CD4-positive, alpha-beta T cell (primary cell): ENCODE data around the gene TP53BP2. TPM values are rescaled to one million over a fixed set of nuclear protein-coding genes. Genes with fewer than 3 reads are reported as not detected.

Source experiments
- ATAC-seq: fragments of 200-7000 bp; cut with Tn5 transposase; one replicate; pipeline ENCODE4 v1.10.0; 2022; ENCODE audit warnings: mild to moderate bottlenecking; ENCODE audit not compliant: poor library complexity
- CTCF ChIA-PET: fragments of 350-600 bp; sonication (Branson Sonifier 250); formaldehyde crosslinking; loops from one replicate; lab custom pipeline; 2021; ENCODE audit warnings: antibody characterized with exemption, inconsistent platforms; lab: Charles Lee
- POLR2A ChIA-PET: fragments of 350-600 bp; sonication (Branson Sonifier 250); formaldehyde crosslinking; loops from one replicate; lab custom pipeline; 2021; ENCODE audit warnings: antibody characterized with exemption, inconsistent platforms; lab: Charles Lee
- DNase-seq, 14 experiments: peaks; one replicate each; pipeline ENCODE4 v3.0.0-alpha.2; 2013 to 2020; ENCODE audit warnings: mixed read lengths in 2 of 14
- H3K27ac ChIP-seq, 2 donors: one replicate each; pipeline versions ENCODE4 v1.5.1 to v1.7.0; 2013; ENCODE audit warnings: low read length in 2 of 2, low read depth in 1 of 2, mild to moderate bottlenecking in 1 of 2
- H3K27me3 ChIP-seq, 2 experiments: 1 replicate in 1 of 2; 2 replicates in 1 of 2; pipeline versions ENCODE4 v1.6.1 to v1.7.0; 2013; ENCODE audit warnings: low read length in 2 of 2, control low read depth in 1 of 2, mild to moderate bottlenecking in 1 of 2, moderate library complexity in 1 of 2; ENCODE audit not compliant: insufficient read depth in 2 of 2, control insufficient read depth in 1 of 2
- H3K36me3 ChIP-seq: one replicate; pipeline ENCODE4 v1.6.1; 2013; ENCODE audit warnings: low read length, control low read depth; ENCODE audit not compliant: insufficient read depth
- H3K4me1 ChIP-seq: one replicate; pipeline ENCODE4 v1.6.1; 2013; ENCODE audit warnings: low read length, control low read depth; ENCODE audit not compliant: insufficient read depth
- H3K4me3 ChIP-seq: one replicate; pipeline ENCODE4 v1.5.1; 2013; ENCODE audit warnings: mild to moderate bottlenecking, low read length, moderate library complexity
- H3K9me3 ChIP-seq, 2 experiments: 1 replicate in 1 of 2; 2 replicates in 1 of 2; pipeline versions ENCODE4 v1.6.1 to v1.7.0; 2013; ENCODE audit warnings: low read length in 2 of 2, mild to moderate bottlenecking in 2 of 2, control low read depth in 1 of 2, moderate library complexity in 1 of 2; ENCODE audit not compliant: control insufficient read depth in 1 of 2, insufficient read depth in 1 of 2
- H3K27ac Mint-ChIP-seq: one replicate; pipeline ENCODE4 v1.8.0; 2020; ENCODE audit warnings: mixed read lengths
- H3K27me3 Mint-ChIP-seq: one replicate; pipeline ENCODE4 v1.8.0; 2021; ENCODE audit warnings: mixed read lengths
- H3K36me3 Mint-ChIP-seq: one replicate; pipeline ENCODE4 v1.8.0; 2021; ENCODE audit warnings: low read depth, mixed read lengths
- H3K4me1 Mint-ChIP-seq: one replicate; pipeline ENCODE4 v1.8.0; 2021; ENCODE audit warnings: low read depth, mixed read lengths
- H3K4me3 Mint-ChIP-seq: one replicate; pipeline ENCODE4 v1.8.0; 2020; ENCODE audit warnings: mild to moderate bottlenecking, mixed read lengths
- H3K9me3 Mint-ChIP-seq: one replicate; pipeline ENCODE4 v1.8.0; 2020; ENCODE audit warnings: mixed read lengths
- CTCF ChIP-seq: fragments of 200-600 bp; IDR thresholded peaks from one replicate; pipeline ENCODE4 v1.8.0; 2022; ENCODE audit warnings: antibody characterized with exemption, mild to moderate bottlenecking
- intact Hi-C, 2 experiments: fragments of 100-400 bp; cut with DNase I in 1 of 2; cut with micrococcal nuclease in 1 of 2; formaldehyde crosslinking; loops; one replicate each; pipeline versions ENCODE4 v1.15.1 to v1.9.0; 2023 to 2025; cut with DNase I, micrococcal nuclease
- total RNA-seq, 174 experiments: library from RNA in 2 of 174; stranded (reverse) in 2 of 174; gene quantifications; one replicate each; pipeline ENCODE4 v1.2.3 and lab custom pipeline; 2021 to 2026

Gene TP53BP2
- total RNA-seq, 2 experiments from 2014 or later, result 104 to 119 TPM

GRCh38 chr1:223785808-223786207, 59.9 kb downstream of the TP53BP2 start:
- ATAC-seq, result no peak
- H3K27ac ChIP-seq, result no peak overlapping the region
- no peak overlapping the region for H3K27ac Mint-ChIP-seq
- no peak for TF ChIP-seq CTCF
- no peak overlapping the region for H3K4me3 Mint-ChIP-seq
- no peaks in the 10 kb centered on the region for H3K4me1 Mint-ChIP-seq
- H3K9me3 ChIP-seq, result no peaks in the 10 kb centered on the region
- H3K4me1 ChIP-seq, result no peaks in the 10 kb centered on the region
- peaks cover 72% of the 10 kb centered on the region for H3K36me3 Mint-ChIP-seq
- no peaks in the 10 kb centered on the region for H3K27me3 ChIP-seq
- CTCF ChIA-PET, result interaction anchor here (1.0 kb wide), 1 partner anchor 37 kb away, joined by 3 read pairs; no protein-coding TSS in a partner anchor
- POLR2A ChIA-PET, result no interaction called here
- intact Hi-C loops, result loop anchor here in 1 of 2 experiments (10.0 kb wide), 1 partner anchor 509 kb away; no protein-coding TSS in a partner anchor
- no peaks in the 10 kb centered on the region for H3K9me3 Mint-ChIP-seq
- H3K4me3 ChIP-seq, result no peak overlapping the region
- no peak for DNase-seq
- H3K27me3 Mint-ChIP-seq, result no peaks in the 10 kb centered on the region
- peaks cover 47% of the 10 kb centered on the region for H3K36me3 ChIP-seq

- no peaks in the 10 kb centered on the region for H3K27me3 ChIP-seq
- ChIA-PET POLR2A (no interaction called here), CTCF (no interaction called here)
- Mint-ChIP-seq H3K36me3 (peaks cover 80% of the 10 kb centered on the region), H3K4me3 (no peak overlapping the region), H3K27me3 (no peaks in the 10 kb centered on the region), H3K9me3 (no peaks in the 10 kb centered on the region), H3K27ac (no peak overlapping the region), H3K4me1 (no peaks in the 10 kb centered on the region)
- H3K36me3 ChIP-seq, result peaks cover 58% of the 10 kb centered on the region
- no peak overlapping the region for H3K27ac ChIP-seq
- TF ChIP-seq CTCF, result no peak
- H3K4me1 ChIP-seq, result no peaks in the 10 kb centered on the region
- ATAC-seq (no peak), DNase-seq (no peak)
- H3K9me3 ChIP-seq, result no peaks in the 10 kb centered on the region
- H3K4me3 ChIP-seq, result no peak overlapping the region
- intact Hi-C loops, result loop anchor here in 1 of 2 experiments (10.0 kb wide), 1 partner anchor 510 kb away; no protein-coding TSS in a partner anchor
Measured at GRCh38 chr1:223784541-223784940, 61.2 kb downstream of the TP53BP2 start.

GRCh38 chr1:223783676-223784075, 62.1 kb downstream of the TP53BP2 start:
- H3K27me3 Mint-ChIP-seq, result no peaks in the 10 kb centered on the region
- CTCF ChIA-PET, result no interaction called here

More at GRCh38 chr1:223783676-223784075, 62.1 kb downstream of the TP53BP2 start:
- peaks cover 61% of the 10 kb centered on the region for H3K36me3 ChIP-seq
- DNase-seq (no peak), ATAC-seq (no peak)
- Mint-ChIP-seq H3K9me3 (no peaks in the 10 kb centered on the region), H3K27ac (no peak overlapping the region), H3K4me1 (no peaks in the 10 kb centered on the region), H3K36me3 (peaks cover 82% of the 10 kb centered on the region), H3K4me3 (no peak overlapping the region)
- H3K4me1 ChIP-seq, result no peaks in the 10 kb centered on the region
- POLR2A ChIA-PET, result no interaction called here
- intact Hi-C loops, result loop anchor here in 1 of 2 experiments (10.0 kb wide), 1 partner anchor 511 kb away; no protein-coding TSS in a partner anchor
- H3K27me3 ChIP-seq, result no peaks in the 10 kb centered on the region
- H3K27ac ChIP-seq, result no peak overlapping the region
- no peaks in the 10 kb centered on the region for H3K9me3 ChIP-seq
- TF ChIP-seq CTCF, result no peak
- H3K4me3 ChIP-seq, result no peak overlapping the region
